ENCODE measurements around the gene COL4A2. TPM values are rescaled to one million over a fixed set of nuclear protein-coding genes. Genes with fewer than 3 reads are reported as not detected.

COL4A2 gene
- total RNA-seq, 4 donors from 2014 or later, result 51.2 to 85.8 (median 70.5) TPM

GRCh38 chr13:110438776-110439175, 131.7 kb downstream of the COL4A2 start:
- DNase-seq, result no peak
- no peak for TF ChIP-seq POLR2A (IDR thresholded peaks at IDR 0.05)
- TF ChIP-seq CTCF (IDR thresholded peaks at IDR 0.05 in 4 of 5, conservative IDR thresholded peaks at IDR 0.05 in 1 of 5), result no peak
- intact Hi-C loops (cut with DNase I; ENCODE audit: low total_unique reads) (no loop called here), in situ Hi-C loops (cut with MboI; ENCODE audit: low sequenced_read_pairs in 4 of 4) (no loop called here)
- no peak for ATAC-seq
- Histone ChIP-seq H3K4me3 (no peak overlapping the region), H3K4me1 (peaks cover 0 to 27% of the 10 kb centered on the region in 2 donors), H3K27ac (no peak overlapping the region), H3K36me3 (no peaks in the 10 kb centered on the region), H3K9me3 (no peaks in the 10 kb centered on the region), H3K27me3 (no peaks in the 10 kb centered on the region)

GRCh38 chr13:110440946-110441731, 134.1 kb downstream of the COL4A2 start:
- ATAC-seq (no peak), DNase-seq (no peak)
- TF ChIP-seq POLR2A (IDR thresholded peaks at IDR 0.05) (no peak), CTCF (IDR thresholded peaks at IDR 0.05 in 4 of 5, conservative IDR thresholded peaks at IDR 0.05 in 1 of 5) (no peak)
- no peak overlapping the region for H3K27ac ChIP-seq
- H3K36me3 ChIP-seq, result peaks cover 0 to 4% of the 10 kb centered on the region in 2 donors
- H3K4me3 ChIP-seq, result no peak overlapping the region
- H3K27me3 ChIP-seq, result no peaks in the 10 kb centered on the region
- no peaks in the 10 kb centered on the region for H3K9me3 ChIP-seq
- intact Hi-C loops (cut with DNase I; ENCODE audit: low total_unique reads) (loop anchor here (5.0 kb wide), 1 partner anchor 219 kb away; no protein-coding TSS in a partner anchor), in situ Hi-C loops (cut with MboI; ENCODE audit: low sequenced_read_pairs in 4 of 4) (no loop called here)
- H3K4me1 ChIP-seq, result peaks cover 0 to 6% of the 10 kb centered on the region in 2 donors

- no peak overlapping the region for H3K4me3 ChIP-seq
- peaks cover 0 to 20% of the 10 kb centered on the region in 2 donors for H3K36me3 ChIP-seq
- no peak for DNase-seq
- no peaks in the 10 kb centered on the region for H3K9me3 ChIP-seq
- H3K27me3 ChIP-seq, result no peaks in the 10 kb centered on the region
- no peak overlapping the region for H3K27ac ChIP-seq
- no peak for ATAC-seq
- no peaks in the 10 kb centered on the region for H3K4me1 ChIP-seq
- no peak for TF ChIP-seq POLR2A (IDR thresholded peaks at IDR 0.05)
- TF ChIP-seq CTCF (IDR thresholded peaks at IDR 0.05 in 4 of 5, conservative IDR thresholded peaks at IDR 0.05 in 1 of 5), result no peak
- intact Hi-C loops (cut with DNase I; ENCODE audit: low total_unique reads) (loop anchor here (5.0 kb wide), 1 partner anchor 221 kb away; no protein-coding TSS in a partner anchor), in situ Hi-C loops (cut with MboI; ENCODE audit: low sequenced_read_pairs in 4 of 4) (no loop called here)
Observed at GRCh38 chr13:110442930-110443621, 136.0 kb downstream of the COL4A2 start.

GRCh38 chr13:110443622-110444225, 136.6 kb downstream of the COL4A2 start:
- Histone ChIP-seq H3K36me3 (peaks cover 0 to 24% of the 10 kb centered on the region in 2 donors), H3K27ac (no peak overlapping the region), H3K4me3 (no peak overlapping the region), H3K27me3 (no peaks in the 10 kb centered on the region), H3K4me1 (no peaks in the 10 kb centered on the region), H3K9me3 (no peaks in the 10 kb centered on the region)
- intact Hi-C loops (cut with DNase I; ENCODE audit: low total_unique reads), result loop anchor here (5.0 kb wide), 1 partner anchor 221 kb away; no protein-coding TSS in a partner anchor
- ATAC-seq (no peak), DNase-seq (no peak)
- TF ChIP-seq CTCF (IDR thresholded peaks at IDR 0.05 in 4 of 5, conservative IDR thresholded peaks at IDR 0.05 in 1 of 5) (no peak), POLR2A (IDR thresholded peaks at IDR 0.05) (no peak)
- in situ Hi-C loops (cut with MboI; ENCODE audit: low sequenced_read_pairs in 4 of 4), result no loop called here
